Pancreas (tissue), 10 donors: Measurements from ENCODE around the gene FHDC1. TPM values are rescaled to one million over a fixed set of nuclear protein-coding genes. Genes with fewer than 3 reads are reported as not detected.

Source experiments
- ATAC-seq, 4 donors: fragments of 200-7000 bp; cut with Tn5 transposase; one replicate each; pipeline versions ENCODE4 v1.8.0 to v1.9.1; 2020; ENCODE audit warnings: mild to moderate bottlenecking in 4 of 4, moderate library complexity in 4 of 4
- DNase-seq, 6 donors: peaks; one replicate each; pipeline ENCODE4 v3.0.0-alpha.2; 2020
- FAIRE-seq: peaks from 2 replicates; lab custom pipeline; 2012; peaks lifted over from hg19 to GRCh38; lab: Jason Lieb, UNC
- H3K27ac ChIP-seq, 4 donors: fragments of 200-600 bp; sonication (generic); 1 replicate in 3 of 4; 2 replicates in 1 of 4; pipeline versions ENCODE4 v1.5.0 to v1.8.0; 2020
- H3K27me3 ChIP-seq, 4 donors: fragments of 200-600 bp; one replicate each; pipeline ENCODE4 v1.8.0; 2021
- H3K36me3 ChIP-seq, 3 donors: fragments of 200-600 bp; sonication (generic) in 1 of 3; one replicate each; pipeline versions ENCODE4 v1.5.0 to v1.8.0; 2020 to 2021
- H3K4me1 ChIP-seq, 3 donors: fragments of 200-600 bp; one replicate each; pipeline ENCODE4 v1.8.0; 2021
- H3K4me3 ChIP-seq, 4 donors: fragments of 200-600 bp; sonication (generic) in 2 of 4; one replicate each; pipeline versions ENCODE4 v1.5.0 to v1.8.0; 2020 to 2021
- H3K9me3 ChIP-seq, 4 donors: fragments of 200-600 bp; one replicate each; pipeline ENCODE4 v1.8.0; 2021
- WGBS, 2 donors: extraction: QIAGEN DNeasy Blood & Tissue Kit; methylation state at CpG; one replicate each; pipeline ENCODE4 v1.1.7; 2013; 5-methylcytosine and 5-hydroxymethylcytosine counted together
- intact Hi-C, 3 donors: fragments of 100-400 bp; cut with DNase I; formaldehyde crosslinking; loops; one replicate each; pipeline versions ENCODE4 v1.11.1 to v1.14.2; 2022
- polyA plus RNA-seq, 2 donors: library from polyadenylated mRNA; stranded (reverse); fragments of 200-250 nt; gene quantifications; one replicate each; pipeline ENCODE4 v1.2.3, GENCODE V29; 2013
- total RNA-seq, 6 donors: library from RNA; stranded (reverse); fragmentation: NEBNext Ultra II Directional in 4 of 6; extraction: Animal tissue kit (Norgen Biotek cat#: 25700) in 4 of 6; gene quantifications; one replicate each; pipeline versions ENCODE4 v1.2.1 to v1.2.4, GENCODE V29; 2021 to 2023
- TF ChIP-seq, protein P1 (sequence below), 4 donors: fragments of 200-600 bp; sonication (generic) in 3 of 4; IDR thresholded peaks; one replicate each; pipeline versions ENCODE4 v1.5.0 to v1.8.0; 2021; ENCODE audit warnings: antibody characterized with exemption in 4 of 4
- donor health status: healthy with polysubstance abuse.
- donor health status: DM: no; HTN: no; CAD: no; lungs with moderate emphysema.
- donor health status: DM: no; HTN: no; CAD: no.
- donor health status: control.
- donor health status: control.
- donor health status: Bipolar disorder and iron deficiency.
- donor health status: DM: yes; HTN: yes; CAD: no.
- donor health status: DM: no; HTN: no; CAD: no.
- donor health status: DM: no; HTN: no; CAD: no.
- donor health status: DM: yes; HTN: yes; CAD: no.

FHDC1 gene
- total and polyA plus RNA-seq, 8 donors = 0.68 to 1.5 (median 1.0) TPM

DNA sequence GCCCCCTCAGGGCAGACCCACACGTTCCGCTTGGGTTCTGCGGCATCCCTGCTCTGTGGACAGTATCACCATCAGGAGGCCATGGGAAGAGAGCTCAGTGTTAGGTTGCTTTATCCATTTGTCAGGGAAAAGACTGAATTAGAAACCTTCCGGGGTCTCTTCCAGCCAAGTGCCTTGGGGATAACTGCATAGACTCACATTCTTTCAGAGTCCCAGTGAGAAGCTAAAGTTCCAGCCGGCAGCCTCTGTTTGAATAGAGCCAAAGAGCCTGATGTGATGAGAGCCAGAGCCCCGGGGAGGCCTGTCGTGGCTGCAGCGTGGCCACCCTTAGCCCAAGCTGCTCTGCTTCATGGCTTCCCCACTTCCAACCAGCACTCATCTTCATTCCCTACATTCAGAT, 85.2 kb downstream of the FHDC1 start:
- no peaks in the 10 kb centered on the region for H3K4me1 ChIP-seq
- no peaks in the 10 kb centered on the region for H3K27me3 ChIP-seq
- ATAC-seq (no peak), FAIRE-seq (no peak), DNase-seq (no peak)
- H3K4me3 ChIP-seq = no peak overlapping the region
- TF ChIP-seq, protein P1, sequence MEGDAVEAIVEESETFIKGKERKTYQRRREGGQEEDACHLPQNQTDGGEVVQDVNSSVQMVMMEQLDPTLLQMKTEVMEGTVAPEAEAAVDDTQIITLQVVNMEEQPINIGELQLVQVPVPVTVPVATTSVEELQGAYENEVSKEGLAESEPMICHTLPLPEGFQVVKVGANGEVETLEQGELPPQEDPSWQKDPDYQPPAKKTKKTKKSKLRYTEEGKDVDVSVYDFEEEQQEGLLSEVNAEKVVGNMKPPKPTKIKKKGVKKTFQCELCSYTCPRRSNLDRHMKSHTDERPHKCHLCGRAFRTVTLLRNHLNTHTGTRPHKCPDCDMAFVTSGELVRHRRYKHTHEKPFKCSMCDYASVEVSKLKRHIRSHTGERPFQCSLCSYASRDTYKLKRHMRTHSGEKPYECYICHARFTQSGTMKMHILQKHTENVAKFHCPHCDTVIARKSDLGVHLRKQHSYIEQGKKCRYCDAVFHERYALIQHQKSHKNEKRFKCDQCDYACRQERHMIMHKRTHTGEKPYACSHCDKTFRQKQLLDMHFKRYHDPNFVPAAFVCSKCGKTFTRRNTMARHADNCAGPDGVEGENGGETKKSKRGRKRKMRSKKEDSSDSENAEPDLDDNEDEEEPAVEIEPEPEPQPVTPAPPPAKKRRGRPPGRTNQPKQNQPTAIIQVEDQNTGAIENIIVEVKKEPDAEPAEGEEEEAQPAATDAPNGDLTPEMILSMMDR (IDR thresholded peaks at IDR 0.05) = no peak
- H3K36me3 ChIP-seq = no peaks in the 10 kb centered on the region
- no peaks in the 10 kb centered on the region for H3K9me3 ChIP-seq
- no peak overlapping the region for H3K27ac ChIP-seq
- intact Hi-C loops = no loop called here
- 81 to 84% methylated on average over 8 of the region's 8 CpGs for WGBS, 2 donors

DNA sequence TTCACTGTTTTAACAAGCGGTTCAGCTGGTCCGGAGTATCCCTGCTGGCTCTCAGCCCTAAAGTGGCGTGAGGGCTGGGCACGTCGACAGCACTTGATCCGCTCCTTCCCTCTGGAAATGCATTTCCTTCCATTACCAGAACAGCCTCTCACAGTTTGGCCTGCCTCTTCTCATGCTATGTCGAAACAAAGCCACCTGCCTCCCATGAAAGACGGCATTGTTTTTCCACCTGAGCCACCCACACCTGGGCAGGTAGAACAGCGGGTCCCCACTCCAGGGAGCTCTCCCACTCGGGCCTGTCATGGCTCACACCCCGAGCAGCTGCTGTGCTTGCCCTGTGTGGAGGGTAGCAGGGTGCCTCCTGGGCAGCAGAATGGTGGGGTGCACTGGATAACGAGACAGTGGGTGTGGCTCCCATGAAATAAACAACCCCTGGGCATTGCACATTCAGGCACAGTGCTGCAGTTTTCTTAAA, 86.2 kb downstream of the FHDC1 start:
- no peak overlapping the region for H3K27ac ChIP-seq
- FAIRE-seq (no peak), ATAC-seq (peak in 3 of 4 donors; percentile 36 to 75 (median 66)), DNase-seq (peak in 1 of 6 donors; percentile 16)
- intact Hi-C loops = no loop called here
- H3K36me3 ChIP-seq = no peaks in the 10 kb centered on the region
- TF ChIP-seq, protein P1 (IDR thresholded peaks at IDR 0.05) = no peak
- H3K4me3 ChIP-seq = no peak overlapping the region
- no peaks in the 10 kb centered on the region for H3K4me1 ChIP-seq
- no peaks in the 10 kb centered on the region for H3K9me3 ChIP-seq
- WGBS, 2 donors = 56 to 60% methylated on average over 12 of the region's 12 CpGs
- no peaks in the 10 kb centered on the region for H3K27me3 ChIP-seq

DNA sequence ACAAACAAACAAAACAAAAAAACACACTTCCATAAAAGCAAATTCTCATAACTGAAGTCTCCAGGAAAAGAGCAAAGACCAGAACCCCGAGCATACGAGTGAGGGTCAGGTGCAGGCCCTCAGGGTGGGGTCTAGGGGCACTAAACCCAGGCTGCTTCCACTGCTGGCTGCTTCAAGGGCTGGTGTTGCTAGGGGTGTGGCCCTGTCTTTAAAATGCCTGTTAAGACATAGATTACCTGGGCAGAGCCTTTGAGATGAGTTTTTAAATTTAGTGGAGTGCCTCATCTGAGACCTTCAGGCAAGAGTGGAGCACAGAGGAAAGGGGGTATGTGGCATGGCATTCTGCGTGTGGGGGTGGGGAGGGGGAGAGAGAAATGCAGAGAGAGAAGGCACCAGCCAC, 87.0 kb downstream of the FHDC1 start:
- no peaks in the 10 kb centered on the region for H3K9me3 ChIP-seq
- no peaks in the 10 kb centered on the region for H3K36me3 ChIP-seq
- WGBS, 2 donors = 51 to 54% methylated on average over 3 of the region's 3 CpGs
- TF ChIP-seq, protein P1 (IDR thresholded peaks at IDR 0.05) = no peak
- H3K4me1 ChIP-seq = no peaks in the 10 kb centered on the region
- intact Hi-C loops = no loop called here
- FAIRE-seq (no peak), ATAC-seq (no peak), DNase-seq (no peak)
- no peak overlapping the region for H3K4me3 ChIP-seq
- no peak overlapping the region for H3K27ac ChIP-seq
- no peaks in the 10 kb centered on the region for H3K27me3 ChIP-seq

DNA sequence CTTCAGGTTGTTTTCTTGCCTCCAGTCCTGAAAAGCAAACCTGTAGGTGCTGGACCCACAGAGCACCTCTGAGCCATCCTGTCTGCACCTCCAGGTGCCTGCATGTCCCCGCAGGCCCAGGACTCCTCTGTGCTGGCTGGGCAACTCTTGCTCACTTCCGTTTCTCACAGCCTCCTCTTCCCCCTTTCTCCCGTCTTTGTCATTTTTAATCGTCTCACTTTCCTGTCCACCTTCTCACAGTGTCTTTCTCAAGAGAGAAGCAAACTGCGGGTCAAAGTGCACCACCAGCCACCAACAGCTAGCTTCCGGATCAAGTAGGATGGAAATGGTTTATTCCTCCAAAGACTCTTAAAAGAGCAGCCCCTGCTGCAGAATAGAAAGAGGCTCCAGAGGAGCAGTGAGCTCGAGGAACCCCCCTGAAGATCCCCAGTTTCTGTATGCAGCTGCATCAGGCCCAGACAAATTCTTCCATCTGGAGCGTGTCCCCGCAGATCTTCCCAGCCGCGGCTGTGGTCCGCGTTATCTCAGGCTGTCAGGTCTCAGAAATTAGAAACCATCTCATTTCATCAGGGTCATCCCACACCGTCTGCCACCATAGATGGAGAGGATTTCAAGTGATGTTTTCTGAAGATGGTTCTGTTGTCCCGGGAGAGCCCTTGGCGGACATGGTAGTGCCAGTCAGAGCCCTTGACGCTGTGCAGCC, 87.7 kb downstream of the FHDC1 start:
- 80 to 88% methylated on average over 17 of the region's 17 CpGs for WGBS, 2 donors
- no peak for DNase-seq
- no peak overlapping the region for H3K4me3 ChIP-seq
- intact Hi-C loops = no loop called here
- H3K27ac ChIP-seq = no peak overlapping the region
- H3K9me3 ChIP-seq = no peaks in the 10 kb centered on the region
- FAIRE-seq = no peak
- no peaks in the 10 kb centered on the region for H3K4me1 ChIP-seq
- no peaks in the 10 kb centered on the region for H3K27me3 ChIP-seq
- ATAC-seq = no peak
- TF ChIP-seq, protein P1 (IDR thresholded peaks at IDR 0.05) = no peak
- no peaks in the 10 kb centered on the region for H3K36me3 ChIP-seq

DNA sequence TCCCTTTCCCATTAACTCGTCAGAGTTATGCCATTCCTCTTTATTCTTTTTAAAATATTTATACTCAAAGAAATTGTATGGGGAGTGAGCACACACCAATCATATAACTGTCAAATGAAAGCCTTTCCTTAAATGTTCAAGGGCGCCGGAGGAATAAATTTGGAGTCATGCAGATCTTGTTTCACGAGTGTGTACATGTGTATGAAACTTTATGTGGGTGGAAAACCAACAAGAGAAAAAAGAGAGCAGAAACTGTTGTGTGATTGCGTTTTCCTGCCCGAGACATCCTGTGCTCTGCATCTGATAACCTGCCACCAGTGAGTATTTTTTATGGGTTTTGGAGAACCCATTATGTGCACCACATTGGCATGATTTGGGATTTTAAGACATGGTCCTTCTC, 88.3 kb downstream of the FHDC1 start:
- intact Hi-C loops = no loop called here
- H3K9me3 ChIP-seq = no peaks in the 10 kb centered on the region
- H3K36me3 ChIP-seq = no peaks in the 10 kb centered on the region
- TF ChIP-seq, protein P1 (IDR thresholded peaks at IDR 0.05) = no peak
- DNase-seq = no peak
- H3K27ac ChIP-seq = no peak overlapping the region
- no peaks in the 10 kb centered on the region for H3K4me1 ChIP-seq
- FAIRE-seq = no peak
- no peak for ATAC-seq
- WGBS, 2 donors = 75 to 85% methylated on average over 6 of the region's 6 CpGs
- no peak overlapping the region for H3K4me3 ChIP-seq
- no peaks in the 10 kb centered on the region for H3K27me3 ChIP-seq
